ENCODE results near the gene MFF.

Gene MFF

DNA sequence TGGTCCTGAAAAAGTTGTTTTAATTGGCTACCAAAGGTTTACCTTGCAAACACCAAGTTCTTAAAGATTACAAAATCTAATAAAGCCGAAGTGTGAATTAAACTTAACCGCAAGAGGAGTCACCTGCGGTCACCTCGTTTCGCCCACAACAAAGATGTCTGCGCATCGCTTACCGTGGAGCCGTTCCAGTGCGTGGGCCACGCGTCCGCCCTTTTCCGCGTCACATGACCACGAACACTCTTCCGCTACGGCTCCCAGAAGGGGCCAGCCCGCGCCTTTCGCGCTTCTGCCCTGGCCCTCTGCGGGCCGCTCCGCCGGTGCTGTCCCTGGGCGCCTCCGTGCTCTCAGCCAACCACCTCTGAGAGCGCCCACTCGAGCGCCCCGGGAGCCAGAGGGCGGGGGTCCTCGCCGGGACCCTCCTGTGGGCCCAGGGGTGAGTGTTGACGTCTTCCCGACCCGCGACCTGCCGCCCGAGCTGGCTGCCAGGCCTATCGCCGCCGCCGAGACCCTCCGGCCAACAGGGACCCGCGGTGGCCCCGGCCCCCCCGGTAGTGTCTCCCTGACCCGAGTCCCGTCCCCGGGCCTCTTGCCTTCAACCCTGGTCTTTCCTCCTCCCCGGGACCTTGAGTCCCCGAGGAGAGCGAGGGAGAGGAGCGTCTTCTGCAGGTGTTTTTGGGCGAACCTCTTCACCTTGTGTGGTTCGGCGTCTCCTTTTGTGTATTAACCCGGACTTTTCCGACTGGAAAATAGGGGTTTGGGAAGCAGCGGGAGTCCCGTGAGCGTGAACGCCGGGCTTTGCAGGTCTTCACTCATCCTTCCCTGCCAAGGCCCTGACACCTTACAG is at the start of gene MFF:
TSS of gene MFF (plus strand) at position 257 of the 844 bp plus-strand sequence. CDS start 5,415 bp downstream, outside the sequence.
- Histone ChIP-seq H3K4me3 (peak within 1 kb of the TSS; percentile 96), H3K27ac (peak within 1 kb of the TSS; percentile 52), H3K9me3 (ENCODE audit: low read depth, low read length) (no peaks in the 10 kb centered on the region), H3K9ac (ENCODE audit: insufficient read length) (peak within 1 kb of the TSS; percentile 94), H3K36me3 (ENCODE audit: insufficient read depth, low read length) (peaks cover 12% of the 10 kb centered on the region)
- TF ChIP-seq FOXP2 (optimal IDR thresholded peaks at IDR 0.05; ENCODE audit: control extremely low read depth, extremely low read length, insufficient read depth) (peak; percentile 90), POLR2AphosphoS5 (IDR thresholded peaks at IDR 0.05; ENCODE audit: borderline replicate concordance, low read depth, low read length) (peak; percentile 79), EZH2 (IDR thresholded peaks at IDR 0.05) (no peak)
- DNase-seq (ENCODE audit: low read depth, low spot score) = peak; percentile 47

GRCh38 chr2:227280895-227281294 is 44.2 kb upstream of the MFF start:
- Histone ChIP-seq H3K4me3 (no peak overlapping the region), H3K36me3 (ENCODE audit: insufficient read depth, low read length) (no peaks in the 10 kb centered on the region), H3K9me3 (ENCODE audit: low read depth, low read length) (no peaks in the 10 kb centered on the region), H3K9ac (ENCODE audit: insufficient read length) (no peak overlapping the region), H3K27ac (no peak overlapping the region)
- no peak for DNase-seq (ENCODE audit: low read depth, low spot score)
- TF ChIP-seq FOXP2 (optimal IDR thresholded peaks at IDR 0.05; ENCODE audit: control extremely low read depth, extremely low read length, insufficient read depth) (no peak), EZH2 (IDR thresholded peaks at IDR 0.05) (no peak)

DNA sequence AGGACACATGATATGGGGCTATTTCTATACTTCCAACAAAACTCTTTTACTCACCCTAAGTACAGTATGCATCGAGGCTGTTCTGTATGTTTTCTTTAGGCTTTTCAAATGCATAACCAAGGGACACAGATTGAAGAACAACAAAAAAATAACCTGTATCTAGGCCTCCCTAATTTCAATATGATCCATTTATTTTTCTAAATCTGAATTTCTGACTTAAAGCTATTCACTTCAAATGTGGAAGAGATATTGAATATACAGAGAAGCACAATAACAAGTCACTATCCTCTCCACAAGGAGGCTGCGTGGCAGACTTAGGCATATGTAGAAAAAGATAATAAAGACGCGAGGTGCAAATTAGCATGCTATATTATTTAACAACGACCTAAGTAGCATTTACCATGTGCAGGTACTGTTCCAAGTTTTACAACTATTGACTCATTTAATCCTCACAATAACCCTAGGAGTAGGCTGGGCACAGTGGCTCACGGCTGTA is 39.3 kb upstream of the MFF start:
- no peak overlapping the region for H3K4me3 ChIP-seq
- TF ChIP-seq EZH2 (IDR thresholded peaks at IDR 0.05) = no peak
- TF ChIP-seq POLR2AphosphoS5 (IDR thresholded peaks at IDR 0.05; ENCODE audit: borderline replicate concordance, low read depth, low read length) = no peak
- TF ChIP-seq FOXP2 (optimal IDR thresholded peaks at IDR 0.05; ENCODE audit: control extremely low read depth, extremely low read length, insufficient read depth) = no peak
- H3K9ac ChIP-seq (ENCODE audit: insufficient read length) = no peak overlapping the region
- DNase-seq (ENCODE audit: low read depth, low spot score) = no peak
- no peak overlapping the region for H3K27ac ChIP-seq
- no peaks in the 10 kb centered on the region for H3K36me3 ChIP-seq (ENCODE audit: insufficient read depth, low read length)
- H3K9me3 ChIP-seq (ENCODE audit: low read depth, low read length) = no peaks in the 10 kb centered on the region

DNA sequence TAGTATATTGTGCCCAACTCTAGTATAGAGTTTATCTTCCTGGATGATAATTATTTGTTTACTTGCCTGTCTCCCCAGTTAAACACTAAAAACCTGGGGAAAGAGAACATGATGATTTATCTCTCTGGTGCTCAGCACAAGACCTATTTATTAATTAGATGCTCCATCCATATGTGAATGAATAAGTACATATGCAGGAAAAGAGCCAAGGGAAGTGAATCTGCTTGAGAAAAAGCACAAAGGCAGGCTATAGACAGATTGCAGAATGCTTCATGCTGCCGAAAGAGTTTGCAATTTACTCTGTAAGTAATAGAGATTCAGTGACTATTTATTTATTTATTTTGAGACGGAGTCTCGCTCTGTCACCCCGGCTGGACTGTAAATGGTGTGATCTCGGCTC is 37.3 kb upstream of the MFF start:
- Histone ChIP-seq H3K36me3 (ENCODE audit: insufficient read depth, low read length) (no peaks in the 10 kb centered on the region), H3K4me3 (no peak overlapping the region), H3K9ac (ENCODE audit: insufficient read length) (no peak overlapping the region), H3K9me3 (ENCODE audit: low read depth, low read length) (no peaks in the 10 kb centered on the region), H3K27ac (no peak overlapping the region)
- no peak for DNase-seq (ENCODE audit: low read depth, low spot score)
- no peak for TF ChIP-seq FOXP2 (optimal IDR thresholded peaks at IDR 0.05; ENCODE audit: control extremely low read depth, extremely low read length, insufficient read depth)
- TF ChIP-seq EZH2 (IDR thresholded peaks at IDR 0.05) = no peak
- no peak for TF ChIP-seq POLR2AphosphoS5 (IDR thresholded peaks at IDR 0.05; ENCODE audit: borderline replicate concordance, low read depth, low read length)

GRCh38 chr2:227292314-227292713 is 32.7 kb upstream of the MFF start:
- Histone ChIP-seq H3K27ac (no peak overlapping the region), H3K9ac (ENCODE audit: insufficient read length) (no peak overlapping the region), H3K36me3 (ENCODE audit: insufficient read depth, low read length) (no peaks in the 10 kb centered on the region), H3K9me3 (ENCODE audit: low read depth, low read length) (no peaks in the 10 kb centered on the region), H3K4me3 (no peak overlapping the region)
- no peak for DNase-seq (ENCODE audit: low read depth, low spot score)
- no peak for TF ChIP-seq POLR2AphosphoS5 (IDR thresholded peaks at IDR 0.05; ENCODE audit: borderline replicate concordance, low read depth, low read length)
- no peak for TF ChIP-seq FOXP2 (optimal IDR thresholded peaks at IDR 0.05; ENCODE audit: control extremely low read depth, extremely low read length, insufficient read depth)
- no peak for TF ChIP-seq EZH2 (IDR thresholded peaks at IDR 0.05)

DNA sequence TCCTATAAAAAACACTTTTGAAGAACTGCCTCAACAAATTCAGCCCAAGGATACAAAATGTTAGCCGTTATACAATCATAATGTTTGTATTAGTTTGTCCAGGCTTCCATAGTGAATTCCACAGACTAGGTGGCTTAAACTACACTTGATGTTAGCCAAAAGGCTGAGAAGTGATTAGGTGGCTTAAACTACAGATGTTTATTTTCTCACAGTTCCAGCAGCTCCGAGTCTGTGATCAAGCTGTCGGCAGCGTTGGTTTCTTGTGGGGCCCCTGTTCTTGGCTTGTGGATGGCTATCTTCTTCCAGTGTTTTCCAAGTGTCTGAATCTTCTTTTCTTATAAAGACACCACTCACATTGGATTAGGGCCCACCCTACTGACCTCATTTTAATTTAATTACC is 31.5 kb upstream of the MFF start:
- TF ChIP-seq EZH2 (IDR thresholded peaks at IDR 0.05) = no peak
- TF ChIP-seq POLR2AphosphoS5 (IDR thresholded peaks at IDR 0.05; ENCODE audit: borderline replicate concordance, low read depth, low read length) = no peak
- TF ChIP-seq FOXP2 (optimal IDR thresholded peaks at IDR 0.05; ENCODE audit: control extremely low read depth, extremely low read length, insufficient read depth) = no peak
- no peak for DNase-seq (ENCODE audit: low read depth, low spot score)

GRCh38 chr2:227295806-227296205 is 29.2 kb upstream of the MFF start:
- Histone ChIP-seq H3K27ac (no peak overlapping the region), H3K4me3 (no peak overlapping the region), H3K9ac (ENCODE audit: insufficient read length) (no peak overlapping the region), H3K9me3 (ENCODE audit: low read depth, low read length) (no peaks in the 10 kb centered on the region), H3K36me3 (ENCODE audit: insufficient read depth, low read length) (no peaks in the 10 kb centered on the region)
- no peak for DNase-seq (ENCODE audit: low read depth, low spot score)
- TF ChIP-seq POLR2AphosphoS5 (IDR thresholded peaks at IDR 0.05; ENCODE audit: borderline replicate concordance, low read depth, low read length) (no peak), EZH2 (IDR thresholded peaks at IDR 0.05) (no peak), FOXP2 (optimal IDR thresholded peaks at IDR 0.05; ENCODE audit: control extremely low read depth, extremely low read length, insufficient read depth) (no peak)

More for the DNA sequence above, 31.5 kb upstream of the MFF start:
- no peak overlapping the region for H3K4me3 ChIP-seq
- no peak overlapping the region for H3K27ac ChIP-seq
- H3K36me3 ChIP-seq (ENCODE audit: insufficient read depth, low read length) = no peaks in the 10 kb centered on the region
- H3K9ac ChIP-seq (ENCODE audit: insufficient read length) = no peak overlapping the region
- no peaks in the 10 kb centered on the region for H3K9me3 ChIP-seq (ENCODE audit: low read depth, low read length)

GRCh38 chr2:227296671-227297405 is 28.2 kb upstream of the MFF start:
- Histone ChIP-seq H3K36me3 (ENCODE audit: insufficient read depth, low read length) (no peaks in the 10 kb centered on the region), H3K9ac (ENCODE audit: insufficient read length) (no peak overlapping the region), H3K4me3 (no peak overlapping the region), H3K9me3 (ENCODE audit: low read depth, low read length) (no peaks in the 10 kb centered on the region), H3K27ac (no peak overlapping the region)
- TF ChIP-seq POLR2AphosphoS5 (IDR thresholded peaks at IDR 0.05; ENCODE audit: borderline replicate concordance, low read depth, low read length) (no peak), FOXP2 (optimal IDR thresholded peaks at IDR 0.05; ENCODE audit: control extremely low read depth, extremely low read length, insufficient read depth) (no peak), EZH2 (IDR thresholded peaks at IDR 0.05) (no peak)
- DNase-seq (ENCODE audit: low read depth, low spot score) = no peak

All from SK-N-MC (cell line).